ENCODE data around the gene RGR. TPM values are rescaled to one million over a fixed set of nuclear protein-coding genes. Genes with fewer than 3 reads are reported as not detected.

Gene RGR
- total RNA-seq, 1 donor from 2014 or later = 0.19 TPM

- DNase-seq = no peak
- TF ChIP-seq, protein P1, sequence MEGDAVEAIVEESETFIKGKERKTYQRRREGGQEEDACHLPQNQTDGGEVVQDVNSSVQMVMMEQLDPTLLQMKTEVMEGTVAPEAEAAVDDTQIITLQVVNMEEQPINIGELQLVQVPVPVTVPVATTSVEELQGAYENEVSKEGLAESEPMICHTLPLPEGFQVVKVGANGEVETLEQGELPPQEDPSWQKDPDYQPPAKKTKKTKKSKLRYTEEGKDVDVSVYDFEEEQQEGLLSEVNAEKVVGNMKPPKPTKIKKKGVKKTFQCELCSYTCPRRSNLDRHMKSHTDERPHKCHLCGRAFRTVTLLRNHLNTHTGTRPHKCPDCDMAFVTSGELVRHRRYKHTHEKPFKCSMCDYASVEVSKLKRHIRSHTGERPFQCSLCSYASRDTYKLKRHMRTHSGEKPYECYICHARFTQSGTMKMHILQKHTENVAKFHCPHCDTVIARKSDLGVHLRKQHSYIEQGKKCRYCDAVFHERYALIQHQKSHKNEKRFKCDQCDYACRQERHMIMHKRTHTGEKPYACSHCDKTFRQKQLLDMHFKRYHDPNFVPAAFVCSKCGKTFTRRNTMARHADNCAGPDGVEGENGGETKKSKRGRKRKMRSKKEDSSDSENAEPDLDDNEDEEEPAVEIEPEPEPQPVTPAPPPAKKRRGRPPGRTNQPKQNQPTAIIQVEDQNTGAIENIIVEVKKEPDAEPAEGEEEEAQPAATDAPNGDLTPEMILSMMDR (IDR thresholded peaks at IDR 0.05; ENCODE audit: borderline replicate concordance) = no peak
- no peaks in the 10 kb centered on the region for H3K36me3 ChIP-seq
- H3K4me1 ChIP-seq = no peaks in the 10 kb centered on the region
- peaks cover 5% of the 10 kb centered on the region for H3K27me3 ChIP-seq (ENCODE audit: low read depth)
- H3K4me3 ChIP-seq = no peak overlapping the region
- H3K27ac ChIP-seq (replicated peaks) = no peak overlapping the region
- intact Hi-C loops (cut with micrococcal nuclease) = no loop called here
- no peaks in the 10 kb centered on the region for H3K9me3 ChIP-seq (replicated peaks)
These were observed 41.8 kb downstream of the RGR start for GRCh38 chr10:84286695-84287094.

DNA sequence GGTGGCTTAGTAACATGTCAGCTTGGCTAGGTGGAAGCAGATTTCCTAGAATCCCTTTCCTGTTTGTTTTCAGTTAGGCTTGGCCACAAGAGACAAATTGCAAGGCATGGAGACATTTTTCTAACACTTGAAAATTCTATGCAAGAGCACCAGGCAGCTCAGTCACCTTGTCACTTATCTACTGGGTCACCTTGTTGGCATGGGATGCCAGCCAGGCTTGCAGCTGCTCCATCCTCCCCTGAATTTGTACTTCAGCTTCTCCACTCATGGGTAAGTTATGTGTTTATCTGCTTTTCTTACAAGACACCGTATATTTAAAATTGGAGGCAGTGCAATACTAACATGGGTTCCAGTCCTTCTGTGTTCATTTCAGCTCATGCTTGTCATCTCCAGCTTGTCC, 43.3 kb downstream of the RGR start:
- Histone ChIP-seq H3K36me3 (no peaks in the 10 kb centered on the region), H3K4me1 (no peaks in the 10 kb centered on the region), H3K27ac (replicated peaks) (no peak overlapping the region), H3K9me3 (replicated peaks) (no peaks in the 10 kb centered on the region), H3K4me3 (no peak overlapping the region), H3K27me3 (ENCODE audit: low read depth) (peaks cover 5% of the 10 kb centered on the region)
- intact Hi-C loops (cut with micrococcal nuclease) = no loop called here
- DNase-seq = no peak
- TF ChIP-seq, protein P1 (IDR thresholded peaks at IDR 0.05; ENCODE audit: borderline replicate concordance) = no peak

DNA sequence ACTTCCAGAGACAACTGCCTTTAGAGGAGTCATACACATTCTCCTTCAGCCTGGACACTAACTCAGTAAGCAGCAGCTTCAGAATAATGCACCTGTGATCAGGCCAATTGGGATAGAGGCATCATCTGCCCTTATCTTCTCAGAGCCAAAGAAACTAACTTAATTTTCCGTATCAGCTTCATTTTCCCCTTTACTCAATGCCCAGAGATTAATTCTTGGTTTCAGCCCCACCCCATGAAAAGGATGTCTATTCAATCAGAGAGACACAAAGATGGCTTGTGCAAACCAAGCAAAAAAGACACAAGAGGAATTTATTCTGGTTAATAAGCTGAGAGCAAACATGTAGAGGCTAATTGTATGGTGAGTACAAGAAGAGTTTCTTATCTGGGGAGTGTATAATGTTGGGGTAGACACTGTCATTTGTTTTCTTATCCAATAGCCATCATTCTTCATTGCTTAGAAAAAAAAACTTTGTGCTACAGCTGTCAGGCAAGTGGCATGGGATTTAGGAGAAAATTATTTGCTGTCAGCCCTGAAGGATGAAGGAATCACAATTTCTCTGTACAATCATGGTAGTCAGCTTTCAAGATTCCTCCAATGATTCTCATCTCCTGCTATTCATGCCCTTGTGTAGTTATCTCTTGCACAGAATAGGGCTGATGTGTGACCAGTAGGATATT, 44.8 kb downstream of the RGR start:
- TF ChIP-seq, protein P1 (IDR thresholded peaks at IDR 0.05; ENCODE audit: borderline replicate concordance) = no peak
- peaks cover 5% of the 10 kb centered on the region for H3K27me3 ChIP-seq (ENCODE audit: low read depth)
- intact Hi-C loops (cut with micrococcal nuclease) = no loop called here
- H3K27ac ChIP-seq (replicated peaks) = no peak overlapping the region
- H3K36me3 ChIP-seq = no peaks in the 10 kb centered on the region
- no peak overlapping the region for H3K4me3 ChIP-seq
- no peak for DNase-seq
- H3K9me3 ChIP-seq (replicated peaks) = no peaks in the 10 kb centered on the region
- no peaks in the 10 kb centered on the region for H3K4me1 ChIP-seq

DNA sequence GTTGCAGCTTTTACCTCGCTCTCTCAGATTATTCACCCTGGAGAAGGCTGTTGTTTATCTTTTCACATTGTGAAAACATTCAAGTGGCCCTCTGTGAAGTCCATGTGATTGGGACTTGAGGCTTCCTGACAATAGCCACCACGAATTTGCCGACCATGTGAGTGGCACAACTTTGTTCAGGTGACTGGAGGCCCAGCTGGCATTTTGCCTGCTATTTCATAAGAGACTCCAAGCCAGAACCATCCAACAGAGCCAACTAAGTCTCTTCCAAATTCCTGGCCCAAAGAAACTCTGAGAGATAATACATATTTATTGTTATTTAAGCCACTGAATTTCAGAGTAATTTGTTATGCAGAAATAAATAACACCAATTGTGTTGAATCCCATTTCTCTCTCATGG, 45.4 kb downstream of the RGR start:
- H3K27ac ChIP-seq (replicated peaks) = no peak overlapping the region
- no peak for DNase-seq
- no peaks in the 10 kb centered on the region for H3K9me3 ChIP-seq (replicated peaks)
- no peaks in the 10 kb centered on the region for H3K4me1 ChIP-seq
- H3K36me3 ChIP-seq = no peaks in the 10 kb centered on the region
- peaks cover 5% of the 10 kb centered on the region for H3K27me3 ChIP-seq (ENCODE audit: low read depth)
- intact Hi-C loops (cut with micrococcal nuclease) = no loop called here
- no peak overlapping the region for H3K4me3 ChIP-seq
- TF ChIP-seq, protein P1 (IDR thresholded peaks at IDR 0.05; ENCODE audit: borderline replicate concordance) = no peak

DNA sequence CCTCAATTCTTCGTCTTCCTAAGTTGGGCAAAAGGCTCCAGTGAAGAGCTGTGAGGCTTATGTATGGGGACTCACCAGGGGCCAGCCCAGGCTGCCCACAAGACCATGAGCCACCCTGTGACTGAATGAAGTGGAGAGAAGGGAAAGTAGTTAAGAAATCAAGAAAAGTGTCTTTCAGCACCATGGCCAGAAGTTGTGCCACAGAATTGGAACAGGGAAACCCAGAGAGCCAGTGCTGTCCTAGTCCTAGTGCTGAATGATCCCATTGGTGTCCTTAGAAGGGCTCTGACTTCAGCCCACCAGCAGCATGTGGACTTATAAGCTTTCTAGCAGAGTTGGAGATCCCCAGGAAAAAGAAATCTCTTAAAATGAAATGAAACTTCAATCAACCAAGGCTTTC, 46.5 kb downstream of the RGR start:
- no peak overlapping the region for H3K27ac ChIP-seq (replicated peaks)
- H3K9me3 ChIP-seq (replicated peaks) = no peaks in the 10 kb centered on the region
- peaks cover 5% of the 10 kb centered on the region for H3K27me3 ChIP-seq (ENCODE audit: low read depth)
- intact Hi-C loops (cut with micrococcal nuclease) = no loop called here
- TF ChIP-seq, protein P1 (IDR thresholded peaks at IDR 0.05; ENCODE audit: borderline replicate concordance) = no peak
- no peaks in the 10 kb centered on the region for H3K36me3 ChIP-seq
- peaks cover 6% of the 10 kb centered on the region for H3K4me1 ChIP-seq
- no peak overlapping the region for H3K4me3 ChIP-seq
- no peak for DNase-seq
